CD4-positive, CD25-positive, alpha-beta regulatory T cell (primary cell): ENCODE data around the gene POLDIP2. TPM values are rescaled to one million over a fixed set of nuclear protein-coding genes. Genes with fewer than 3 reads are reported as not detected.

Experiments used
- ATAC-seq, 2 donors: fragments of 150-1000 bp; cut with Tn5 transposase; one replicate each; pipeline ENCODE4 v1.10.0; 2021; ENCODE audit warnings: low read depth in 2 of 2, moderate number of reproducible peaks in 2 of 2, moderate library complexity in 1 of 2
- DNase-seq, 3 donors: peaks; one replicate each; pipeline versions ENCODE4 v3.0.0 to v3.0.0-alpha.2; 2012 to 2022; ENCODE audit warnings: mixed read lengths in 1 of 3
- H3K27ac ChIP-seq: one replicate; pipeline ENCODE4 v1.7.0; 2013; ENCODE audit warnings: mild to moderate bottlenecking, low read length; ENCODE audit not compliant: insufficient read depth, poor library complexity, severe bottlenecking
- H3K27me3 ChIP-seq: one replicate; pipeline ENCODE4 v1.7.0; 2013; ENCODE audit warnings: low read length; ENCODE audit not compliant: control insufficient read depth, insufficient read depth
- H3K36me3 ChIP-seq: one replicate; pipeline ENCODE4 v1.7.0; 2013; ENCODE audit warnings: mild to moderate bottlenecking, low read length, moderate library complexity; ENCODE audit not compliant: control insufficient read depth, insufficient read depth
- H3K4me1 ChIP-seq: 2 replicates; pipeline ENCODE4 v1.7.0; 2013; ENCODE audit warnings: mild to moderate bottlenecking, low read length; ENCODE audit not compliant: insufficient read depth, control insufficient read depth, poor library complexity, severe bottlenecking
- H3K4me3 ChIP-seq: one replicate; pipeline ENCODE4 v1.7.0; 2013; ENCODE audit warnings: low read depth, mild to moderate bottlenecking, low read length, moderate library complexity
- H3K9me3 ChIP-seq, 2 experiments: 1 replicate in 1 of 2; 2 replicates in 1 of 2; pipeline ENCODE4 v1.7.0; 2013; ENCODE audit warnings: low read length in 2 of 2, mild to moderate bottlenecking in 1 of 2, moderate library complexity in 1 of 2; ENCODE audit not compliant: control insufficient read depth in 2 of 2
- H3K27ac Mint-ChIP-seq, 3 donors: one replicate each; pipeline ENCODE4 v1.8.0; 2020 to 2022; ENCODE audit warnings: mild to moderate bottlenecking in 3 of 3, mixed read lengths in 3 of 3, moderate library complexity in 2 of 3
- H3K27me3 Mint-ChIP-seq: one replicate; pipeline ENCODE4 v1.8.0; 2022; ENCODE audit warnings: mild to moderate bottlenecking, mixed read lengths
- H3K36me3 Mint-ChIP-seq: one replicate; pipeline ENCODE4 v1.8.0; 2020; ENCODE audit warnings: mixed read lengths
- H3K4me1 Mint-ChIP-seq, 4 donors: one replicate each; pipeline ENCODE4 v1.8.0; 2020 to 2022; ENCODE audit warnings: mixed read lengths in 4 of 4, mild to moderate bottlenecking in 1 of 4
- H3K4me3 Mint-ChIP-seq, 4 donors: one replicate each; pipeline ENCODE4 v1.8.0; 2020 to 2022; ENCODE audit warnings: mild to moderate bottlenecking in 4 of 4, mixed read lengths in 4 of 4, moderate library complexity in 3 of 4
- H3K9me3 Mint-ChIP-seq, 7 donors: one replicate each; pipeline ENCODE4 v1.8.0; 2020 to 2022; ENCODE audit warnings: mixed read lengths in 7 of 7, mild to moderate bottlenecking in 3 of 7, moderate library complexity in 2 of 7
- polyA plus RNA-seq, 4 donors: library from polyadenylated mRNA; unstranded; fragments of 300-500 nt; fragmentation: Illumina TruSeq; gene quantifications; one replicate each; pipeline ENCODE4 v1.2.3, GENCODE V29; 2021
- total RNA-seq: library from RNA; stranded (reverse); gene quantifications from one replicate; pipeline ENCODE4 v1.2.3, GENCODE V29; 2022

The POLDIP2 gene
- total and polyA plus RNA-seq, 5 donors from 2014 or later = 29.4 to 88.5 (median 74.0) TPM

DNA sequence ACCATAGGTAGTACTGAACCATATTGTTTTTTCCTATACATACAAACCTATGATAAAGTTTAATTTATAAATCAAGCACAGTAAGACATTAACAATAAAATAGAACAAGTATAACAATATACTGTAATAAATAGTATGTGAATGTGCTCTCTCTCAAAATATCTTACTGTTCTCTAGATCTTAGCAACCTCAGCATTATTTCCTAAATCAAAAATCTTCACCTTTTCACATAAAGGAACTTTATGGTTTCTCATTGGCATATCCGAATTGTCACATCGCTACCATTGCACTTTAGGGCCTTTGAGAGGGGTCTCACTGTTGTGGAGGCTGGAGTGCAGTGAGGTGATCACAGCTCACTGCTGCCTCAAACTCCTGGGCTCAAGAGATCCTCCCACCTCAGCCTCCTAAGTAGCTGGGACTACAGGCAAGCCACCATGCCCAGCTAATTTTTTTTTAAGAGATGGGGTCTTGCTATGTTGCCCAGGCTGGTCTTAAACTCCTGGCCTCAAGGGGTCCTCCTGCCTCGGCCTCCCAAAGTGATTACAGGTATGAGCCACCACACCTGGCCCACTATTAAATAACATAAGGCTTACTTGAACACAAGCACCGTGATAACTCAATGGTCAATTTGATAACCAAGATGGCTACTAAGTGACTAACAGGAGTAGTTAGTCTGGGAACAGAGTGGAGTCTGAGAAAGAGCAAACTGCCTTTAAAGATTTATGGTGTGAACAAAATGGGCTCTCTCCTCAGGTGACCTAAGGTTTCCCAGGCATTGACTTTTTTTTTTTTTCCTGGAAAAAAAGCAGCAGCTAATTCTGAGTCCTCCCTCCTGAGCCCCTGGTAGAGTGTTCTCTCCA, 41.3 kb downstream of the POLDIP2 start:
- ATAC-seq = no peak
- peaks cover 7% of the 10 kb centered on the region for H3K27me3 Mint-ChIP-seq

DNA sequence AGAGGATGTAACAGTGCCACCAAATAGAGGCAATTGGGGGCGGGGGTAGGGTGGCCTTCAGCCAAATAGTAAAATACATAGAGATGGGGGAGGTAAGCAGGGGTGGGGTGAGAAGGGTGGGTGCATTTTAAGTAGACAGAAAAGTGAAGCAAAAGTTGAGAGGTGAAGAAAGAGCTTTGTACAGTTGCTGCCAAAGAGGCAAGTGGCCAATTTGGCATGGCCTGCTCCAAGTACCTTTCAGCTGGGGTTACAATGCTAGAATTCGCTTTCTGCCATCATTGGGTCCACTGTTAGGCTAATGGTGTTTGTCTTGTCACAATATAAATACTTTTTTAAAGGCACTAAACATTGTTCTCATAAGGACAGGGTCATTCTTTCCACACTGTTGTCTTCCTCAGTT, 43.5 kb downstream of the POLDIP2 start:
- Mint-ChIP-seq H3K36me3 (no peaks in the 10 kb centered on the region), H3K27ac (no peak overlapping the region), H3K4me3 (no peak overlapping the region), H3K9me3 (peaks cover 0 to 3% (median 0%) of the 10 kb centered on the region in 7 donors), H3K27me3 (peaks cover 21% of the 10 kb centered on the region), H3K4me1 (peaks cover 0 to 10% (median 5%) of the 10 kb centered on the region in 4 donors)
- Histone ChIP-seq H3K27ac (no peak overlapping the region), H3K27me3 (no peaks in the 10 kb centered on the region), H3K9me3 (no peaks in the 10 kb centered on the region), H3K36me3 (no peaks in the 10 kb centered on the region), H3K4me1 (peaks cover 8% of the 10 kb centered on the region), H3K4me3 (no peak overlapping the region)
- ATAC-seq (no peak), DNase-seq (no peak)

More for the DNA sequence above, 41.3 kb downstream of the POLDIP2 start:
- Histone ChIP-seq H3K27ac (no peak overlapping the region), H3K4me1 (peaks cover 22% of the 10 kb centered on the region), H3K36me3 (no peaks in the 10 kb centered on the region), H3K27me3 (no peaks in the 10 kb centered on the region), H3K9me3 (no peaks in the 10 kb centered on the region), H3K4me3 (no peak overlapping the region)
- H3K4me3 Mint-ChIP-seq = no peak overlapping the region
- peaks cover 0 to 3% (median 0%) of the 10 kb centered on the region in 7 donors for H3K9me3 Mint-ChIP-seq
- no peaks in the 10 kb centered on the region for H3K36me3 Mint-ChIP-seq
- peaks cover 6 to 27% (median 16%) of the 10 kb centered on the region in 4 donors for H3K4me1 Mint-ChIP-seq
- no peak for DNase-seq
- H3K27ac Mint-ChIP-seq = no peak overlapping the region

DNA sequence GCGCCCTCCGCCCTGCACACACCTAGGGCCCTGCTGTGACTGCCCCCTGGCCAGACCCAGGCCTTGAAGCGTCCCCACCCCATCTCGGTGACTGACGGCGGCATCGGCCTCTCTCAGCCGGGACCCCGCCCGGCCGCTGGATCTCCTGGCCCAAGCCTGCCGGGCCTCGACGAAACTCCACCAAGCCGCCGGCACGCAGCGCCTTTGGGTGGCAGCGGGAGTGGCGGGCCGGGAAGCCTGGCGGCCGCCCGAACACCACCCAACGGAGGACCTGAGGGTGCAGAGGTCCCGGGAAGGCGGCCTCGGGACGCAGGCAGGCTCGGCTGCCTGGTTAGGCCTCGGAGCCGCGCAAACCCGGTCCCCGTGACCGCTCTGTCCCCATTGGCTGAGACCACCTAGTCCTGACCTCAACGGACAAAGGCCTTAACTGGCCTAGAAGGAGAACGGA, 50.3 kb downstream of the POLDIP2 start:
- no peak for ATAC-seq
- no peak for DNase-seq
- H3K36me3 ChIP-seq = no peaks in the 10 kb centered on the region
- H3K27me3 Mint-ChIP-seq = peaks cover 56% of the 10 kb centered on the region
- H3K27ac ChIP-seq = no peak overlapping the region
- H3K9me3 ChIP-seq = no peaks in the 10 kb centered on the region
- H3K36me3 Mint-ChIP-seq = no peaks in the 10 kb centered on the region
- no peak overlapping the region for H3K4me3 ChIP-seq
- H3K27me3 ChIP-seq = peaks cover 17% of the 10 kb centered on the region
- H3K4me1 ChIP-seq = no peaks in the 10 kb centered on the region
- H3K4me1 Mint-ChIP-seq = no peaks in the 10 kb centered on the region
- peaks cover 0 to 2% (median 0%) of the 10 kb centered on the region in 7 donors for H3K9me3 Mint-ChIP-seq
- H3K27ac Mint-ChIP-seq = no peak overlapping the region
- no peak overlapping the region for H3K4me3 Mint-ChIP-seq

DNA sequence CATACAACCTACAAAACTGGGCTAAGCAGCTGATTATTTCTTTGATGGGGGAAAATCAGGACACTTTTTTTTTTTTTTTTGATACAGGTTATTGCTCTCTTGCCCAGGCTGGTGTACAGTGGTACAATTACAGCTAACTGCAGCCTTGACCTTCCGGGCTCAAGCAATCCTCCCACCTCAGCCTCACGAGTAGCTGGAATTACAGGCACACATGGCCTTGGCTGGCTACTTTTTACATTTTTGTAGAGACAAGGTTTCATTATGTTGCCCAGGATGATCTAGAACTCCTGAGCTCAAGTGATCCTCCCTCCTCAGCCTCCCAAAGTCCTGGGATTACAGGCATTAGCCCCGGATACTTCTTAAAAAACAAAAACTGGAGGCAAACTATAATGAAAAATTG, 58.9 kb downstream of the POLDIP2 start:
- Mint-ChIP-seq H3K9me3 (peaks cover 0 to 2% (median 0%) of the 10 kb centered on the region in 7 donors), H3K4me3 (no peak overlapping the region), H3K27ac (no peak overlapping the region), H3K36me3 (no peaks in the 10 kb centered on the region), H3K4me1 (no peaks in the 10 kb centered on the region), H3K27me3 (peaks cover 39% of the 10 kb centered on the region)
- DNase-seq (no peak), ATAC-seq (no peak)
- Histone ChIP-seq H3K27ac (no peak overlapping the region), H3K27me3 (peaks cover 4% of the 10 kb centered on the region), H3K4me1 (no peaks in the 10 kb centered on the region), H3K36me3 (no peaks in the 10 kb centered on the region), H3K9me3 (no peaks in the 10 kb centered on the region), H3K4me3 (no peak overlapping the region)

Other genes starting within 250 kb of the POLDIP2 start
- gene TMEM97, start 38.3 kb downstream of the POLDIP2 start, total RNA-seq = 4.1 TPM
- gene TMEM97, start 38.3 kb downstream of the POLDIP2 start, polyA plus RNA-seq = 1 to 10 TPM; 6.6 to 9.5 (median 7.5) TPM
- 44.1 TPM for gene IFT20, start 22.1 kb downstream of the POLDIP2 start, total RNA-seq
- 10 to 100 TPM; 36.9 to 55.5 (median 44.4) TPM for gene IFT20, start 22.1 kb downstream of the POLDIP2 start, polyA plus RNA-seq
- gene TNFAIP1, start 21.8 kb downstream of the POLDIP2 start, total RNA-seq = 15.7 TPM
- 10 to 100 TPM in 1 of 4 donors, 1 to 10 TPM in 3; 6.5 to 10.5 (median 8.8) TPM for gene TNFAIP1, start 21.8 kb downstream of the POLDIP2 start, polyA plus RNA-seq
- not detected for gene SEBOX, start 7.7 kb upstream of the POLDIP2 start, total RNA-seq
- not detected for gene SEBOX, start 7.7 kb upstream of the POLDIP2 start, polyA plus RNA-seq
- gene VTN, start 12.8 kb upstream of the POLDIP2 start, total RNA-seq = not detected
- under 1 TPM in 3 of 4 donors, not detected in 1; 0.10 to 0.18 (median 0.17) TPM for gene VTN, start 12.8 kb upstream of the POLDIP2 start, polyA plus RNA-seq
- 21.7 TPM for gene SARM1, start 14.2 kb upstream of the POLDIP2 start, total RNA-seq
- 1 to 10 TPM; 7.2 to 8.5 (median 7.9) TPM for gene SARM1, start 14.2 kb upstream of the POLDIP2 start, polyA plus RNA-seq
- 0.89 TPM for gene SLC46A1, start 48.7 kb upstream of the POLDIP2 start, total RNA-seq
- gene SLC46A1, start 48.7 kb upstream of the POLDIP2 start, polyA plus RNA-seq = 1 to 10 TPM in 2 of 4 donors, under 1 TPM in 1, not detected in 1; 0.49 to 2.8 (median 1.9) TPM
- gene SLC13A2, start 116.1 kb upstream of the POLDIP2 start, total RNA-seq = not detected
- not detected for gene SLC13A2, start 116.1 kb upstream of the POLDIP2 start, polyA plus RNA-seq
- gene FOXN1, start 148.8 kb upstream of the POLDIP2 start, total RNA-seq = not detected
- gene FOXN1, start 148.8 kb upstream of the POLDIP2 start, polyA plus RNA-seq = not detected
- gene UNC119, start 195.1 kb upstream of the POLDIP2 start, total RNA-seq = 66.9 TPM
- gene UNC119, start 195.1 kb upstream of the POLDIP2 start, polyA plus RNA-seq = 10 to 100 TPM; 29.5 to 35.0 (median 31.2) TPM
- 59.7 TPM for gene PIGS, start 214.0 kb upstream of the POLDIP2 start, total RNA-seq
- gene PIGS, start 214.0 kb upstream of the POLDIP2 start, polyA plus RNA-seq = 10 to 100 TPM; 53.3 to 82.6 (median 67.1) TPM
- gene ALDOC, start 219.4 kb upstream of the POLDIP2 start, total RNA-seq = 33.0 TPM
- gene ALDOC, start 219.4 kb upstream of the POLDIP2 start, polyA plus RNA-seq = 100 to 1,000 TPM in 1 of 4 donors, 10 to 100 TPM in 3; 68.2 to 109 (median 92.4) TPM
- 37.7 TPM for gene SPAG5, start 241.5 kb upstream of the POLDIP2 start, total RNA-seq
- 1 to 10 TPM in 3 of 4 donors, under 1 TPM in 1; 0.84 to 2.2 (median 1.8) TPM for gene SPAG5, start 241.5 kb upstream of the POLDIP2 start, polyA plus RNA-seq